ENCODE results near the gene ABCF1. TPM values are rescaled to one million over a fixed set of nuclear protein-coding genes. Genes with fewer than 3 reads are reported as not detected.

The ABCF1 gene
- total RNA-seq, 4 donors from 2014 or later, result 22.3 to 34.7 (median 34.4) TPM

DNA sequence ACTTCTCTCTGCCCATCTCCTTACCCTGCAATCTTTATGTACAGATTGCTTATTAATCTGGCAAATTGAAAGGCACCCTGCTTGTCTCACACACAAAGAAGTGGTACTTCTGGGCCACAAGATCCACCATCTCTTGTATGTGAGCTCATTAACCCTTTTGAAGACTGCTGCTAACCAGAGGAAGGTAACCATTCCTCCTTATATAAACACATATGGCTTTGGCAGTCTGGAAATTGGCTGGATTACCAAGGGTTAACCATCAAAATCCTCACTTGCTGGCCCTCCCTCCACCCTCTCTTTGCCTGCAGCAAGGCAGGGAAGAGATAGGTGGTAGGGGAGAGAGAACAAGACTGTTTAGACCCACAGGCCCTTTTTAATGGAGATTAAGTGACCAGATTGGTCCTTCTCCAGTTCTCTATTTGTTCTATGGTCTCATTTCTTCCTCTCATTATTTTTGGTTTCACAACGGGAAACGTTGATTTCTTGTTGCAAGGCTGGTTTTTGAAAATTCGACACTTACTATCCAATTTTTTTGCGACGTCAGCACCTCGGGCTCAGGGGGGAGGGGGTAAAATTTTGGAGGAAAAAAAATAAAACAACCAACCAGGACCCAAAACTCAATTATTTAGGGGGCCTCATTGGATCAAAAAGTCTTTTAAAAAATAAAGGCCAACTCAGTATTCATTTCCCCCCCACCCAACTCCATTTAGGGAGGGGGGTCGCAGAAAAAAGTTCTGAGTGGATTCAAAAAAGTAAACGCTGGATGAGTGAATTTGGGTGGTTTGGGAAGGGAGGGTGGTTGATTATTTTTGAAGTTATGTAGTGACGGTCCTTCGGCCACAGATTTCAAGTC, 44.9 kb downstream of the ABCF1 start:
- TF ChIP-seq, protein P1, sequence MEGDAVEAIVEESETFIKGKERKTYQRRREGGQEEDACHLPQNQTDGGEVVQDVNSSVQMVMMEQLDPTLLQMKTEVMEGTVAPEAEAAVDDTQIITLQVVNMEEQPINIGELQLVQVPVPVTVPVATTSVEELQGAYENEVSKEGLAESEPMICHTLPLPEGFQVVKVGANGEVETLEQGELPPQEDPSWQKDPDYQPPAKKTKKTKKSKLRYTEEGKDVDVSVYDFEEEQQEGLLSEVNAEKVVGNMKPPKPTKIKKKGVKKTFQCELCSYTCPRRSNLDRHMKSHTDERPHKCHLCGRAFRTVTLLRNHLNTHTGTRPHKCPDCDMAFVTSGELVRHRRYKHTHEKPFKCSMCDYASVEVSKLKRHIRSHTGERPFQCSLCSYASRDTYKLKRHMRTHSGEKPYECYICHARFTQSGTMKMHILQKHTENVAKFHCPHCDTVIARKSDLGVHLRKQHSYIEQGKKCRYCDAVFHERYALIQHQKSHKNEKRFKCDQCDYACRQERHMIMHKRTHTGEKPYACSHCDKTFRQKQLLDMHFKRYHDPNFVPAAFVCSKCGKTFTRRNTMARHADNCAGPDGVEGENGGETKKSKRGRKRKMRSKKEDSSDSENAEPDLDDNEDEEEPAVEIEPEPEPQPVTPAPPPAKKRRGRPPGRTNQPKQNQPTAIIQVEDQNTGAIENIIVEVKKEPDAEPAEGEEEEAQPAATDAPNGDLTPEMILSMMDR (IDR thresholded peaks at IDR 0.05; ENCODE audit: low read depth), result no peak

DNA sequence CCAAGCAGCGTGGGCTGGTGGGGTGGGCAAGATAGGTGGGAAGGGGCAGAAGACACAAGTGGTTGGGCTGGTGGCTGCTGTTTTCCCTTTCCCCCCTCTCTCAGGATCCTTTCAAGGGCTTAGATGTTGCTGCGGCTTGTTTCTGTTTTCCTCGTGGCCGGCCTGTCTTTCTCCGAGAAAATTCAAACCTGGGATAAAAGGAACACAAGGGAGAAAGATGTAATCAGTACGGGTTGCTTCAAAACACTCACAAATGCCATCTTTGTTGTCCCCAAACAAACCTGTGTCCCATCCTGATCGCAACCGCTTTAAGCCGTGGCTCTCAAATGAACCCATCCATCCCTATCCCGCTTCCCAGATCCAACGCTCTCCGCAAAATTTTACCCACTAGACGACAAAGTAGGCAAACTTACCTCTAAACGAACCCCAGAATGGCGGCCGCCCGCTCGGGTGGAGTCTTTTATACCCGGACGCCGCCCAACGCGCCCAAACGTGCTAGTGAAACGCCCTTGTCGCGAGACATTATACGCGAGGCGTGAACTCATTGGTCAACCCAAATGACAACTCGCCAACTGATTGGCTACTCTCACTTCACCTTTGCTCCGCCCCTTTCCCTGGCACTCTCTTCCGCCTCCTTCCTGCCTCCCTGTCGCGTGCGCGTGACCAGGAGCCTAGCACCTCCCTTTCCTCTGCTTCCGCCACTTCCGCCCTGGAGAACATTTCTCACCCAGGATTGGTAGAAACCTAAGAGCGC, 45.7 kb downstream of the ABCF1 start, which contains the start of gene PPP1R10:
Gene PPP1R10 (minus strand): TSS at position 433 of the 754 bp plus-strand sequence. CDS start 7,299 bp downstream, outside the sequence.
- TF ChIP-seq, protein P1 (IDR thresholded peaks at IDR 0.05; ENCODE audit: low read depth), result no peak

DNA sequence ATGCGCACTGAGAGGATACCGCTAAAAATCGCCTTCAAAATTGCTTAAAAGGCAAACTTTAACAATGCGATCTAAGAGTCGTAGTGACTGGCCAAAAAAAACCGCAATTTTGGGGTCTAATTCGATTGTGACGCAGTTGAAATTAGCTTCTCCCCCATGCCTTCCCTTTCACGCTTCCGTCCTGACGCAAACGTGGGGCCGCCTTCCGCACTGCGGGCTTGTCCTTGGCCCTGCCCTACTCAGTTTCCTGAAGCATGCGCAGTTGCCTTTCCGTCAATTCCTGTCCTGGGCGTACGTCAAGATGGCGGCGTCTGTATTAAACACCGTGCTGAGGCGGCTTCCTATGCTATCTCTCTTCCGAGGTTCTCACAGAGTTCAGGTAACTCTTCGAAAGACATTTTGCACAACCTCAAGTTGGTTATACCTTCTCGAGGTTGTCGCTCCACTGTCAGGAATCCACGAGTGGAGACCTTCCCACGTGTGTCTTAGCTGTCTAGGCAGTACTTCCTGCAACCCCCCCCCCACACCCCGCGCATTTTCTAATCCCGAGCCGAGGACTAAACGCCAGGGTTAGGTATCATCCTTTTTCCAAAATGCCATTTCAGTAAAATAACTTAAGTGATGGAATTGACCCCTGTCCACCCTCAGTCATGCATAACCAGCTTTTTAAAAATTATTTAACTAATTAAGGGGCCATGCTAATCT, 46.5 kb downstream of the ABCF1 start, which contains the start of gene MRPS18B:
Gene MRPS18B (plus strand): TSS at position 276 of the 705 bp plus-strand sequence. CDS start 26 bp downstream, at position 302.
- TF ChIP-seq, protein P1 (IDR thresholded peaks at IDR 0.05; ENCODE audit: low read depth), result no peak

DNA sequence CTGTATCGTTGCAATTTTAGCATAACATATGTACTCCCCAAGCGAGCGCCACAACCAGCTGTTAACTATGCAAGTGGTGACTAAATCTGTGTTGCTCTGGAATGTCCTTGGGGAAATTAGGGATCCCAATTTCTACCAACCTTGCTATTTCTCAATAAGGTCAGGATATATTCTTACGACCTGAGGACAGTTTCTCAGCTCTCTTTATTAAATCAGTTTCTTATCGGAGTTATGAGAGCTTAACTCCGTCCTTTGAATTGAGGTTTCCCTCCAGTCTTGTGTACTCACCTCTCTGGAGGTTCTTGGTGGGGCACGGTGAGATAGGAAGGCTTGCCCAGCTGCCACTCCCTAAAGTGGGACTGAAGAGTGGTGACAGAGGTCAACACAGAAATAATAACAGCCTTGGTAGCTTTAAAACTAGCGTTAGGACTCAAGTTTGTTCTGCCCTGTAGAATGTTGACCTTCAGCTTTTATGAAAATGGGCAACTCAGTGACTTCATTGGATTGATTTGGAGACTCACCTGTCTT, 47.1 kb downstream of the ABCF1 start:
- TF ChIP-seq, protein P1 (IDR thresholded peaks at IDR 0.05; ENCODE audit: low read depth), result no peak

DNA sequence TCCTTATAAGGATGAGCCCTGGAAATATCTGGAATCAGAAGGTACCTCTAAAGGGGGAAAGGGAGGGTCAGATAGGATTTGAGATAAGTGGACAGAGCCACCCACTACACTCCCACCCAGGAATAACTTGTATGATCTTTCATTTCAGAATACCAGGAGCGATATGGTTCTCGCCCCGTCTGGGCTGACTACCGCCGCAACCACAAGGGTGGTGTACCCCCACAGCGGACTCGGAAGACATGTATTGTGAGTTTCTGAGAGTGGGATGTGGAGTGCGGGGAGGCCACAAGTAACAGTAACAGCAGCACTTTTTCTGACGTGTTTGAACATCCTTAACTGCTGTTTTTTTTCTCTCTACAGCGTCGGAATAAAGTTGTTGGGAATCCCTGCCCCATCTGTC, 48.3 kb downstream of the ABCF1 start:
- TF ChIP-seq, protein P1 (IDR thresholded peaks at IDR 0.05; ENCODE audit: low read depth), result no peak

DNA sequence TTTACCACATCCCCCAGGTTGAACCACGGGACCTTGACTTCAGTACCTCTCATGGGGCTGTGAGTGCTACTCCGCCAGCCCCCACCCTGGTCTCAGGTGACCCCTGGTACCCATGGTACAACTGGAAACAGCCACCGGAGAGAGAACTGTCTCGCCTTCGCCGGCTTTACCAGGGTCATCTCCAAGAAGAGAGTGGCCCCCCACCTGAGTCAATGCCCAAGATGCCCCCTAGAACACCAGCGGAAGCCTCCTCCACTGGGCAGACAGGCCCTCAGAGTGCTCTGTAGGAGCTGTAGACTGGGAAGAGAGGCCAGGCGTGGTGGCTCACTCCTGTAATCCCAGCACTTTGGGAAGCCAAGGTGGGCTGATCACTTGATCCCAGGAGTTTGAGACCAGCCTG, 54.3 kb downstream of the ABCF1 start:
- TF ChIP-seq, protein P1 (IDR thresholded peaks at IDR 0.05; ENCODE audit: low read depth), result no peak
